ENCODE measurements around the gene KLHL29. TPM values are rescaled to one million over a fixed set of nuclear protein-coding genes. Genes with fewer than 3 reads are reported as not detected.

KLHL29 gene
- polyA plus RNA-seq, 3 donors: 0.03 TPM; not detected in 2

DNA sequence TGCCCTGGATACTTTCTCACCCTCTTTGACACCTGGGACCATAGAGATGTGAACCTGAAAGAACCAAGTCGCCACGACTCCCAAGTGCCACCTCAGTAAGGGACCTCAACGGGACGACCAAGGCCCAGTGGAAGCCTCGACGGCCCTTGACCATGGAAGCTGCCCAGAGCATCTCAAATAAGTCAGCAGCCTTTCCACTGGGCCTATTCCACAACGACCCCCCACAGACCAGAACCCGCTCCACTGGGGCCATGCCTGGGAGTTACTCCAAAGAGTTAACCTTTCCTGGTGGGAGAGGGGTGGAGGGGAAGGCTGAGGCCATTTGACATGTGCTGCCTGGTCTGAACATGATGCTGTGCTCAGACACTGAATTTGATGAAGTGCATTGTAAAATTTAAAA, 146.9 kb downstream of the KLHL29 start:
- Histone ChIP-seq H3K4me3 (replicated peaks in 1 of 3; ENCODE audit: low read depth in 2 of 3, low read length in 3 of 3) (no peak overlapping the region), H3K4me1 (ENCODE audit: control insufficient read depth in 1 of 2, insufficient read depth in 2 of 2, low read length in 2 of 2) (no peaks in the 10 kb centered on the region), H3K4me2 (replicated peaks; ENCODE audit: extremely low read depth, low read length, poor library complexity, severe bottlenecking) (no peak overlapping the region), H3K79me2 (ENCODE audit: insufficient read depth, low read length) (no peaks in the 10 kb centered on the region), H2AFZ (ENCODE audit: insufficient read depth, low read depth, low read length, poor library complexity, severe bottlenecking) (no peak overlapping the region), H3K36me3 (replicated peaks in 1 of 2; ENCODE audit: control insufficient read depth in 1 of 2, insufficient read depth in 2 of 2, low read length in 2 of 2) (no peaks in the 10 kb centered on the region), H3K27me3 (ENCODE audit: control insufficient read depth in 2 of 2, insufficient read depth in 2 of 2, low read length in 2 of 2) (no peaks in the 10 kb centered on the region), H4K20me1 (ENCODE audit: insufficient read depth, low read length) (no peaks in the 10 kb centered on the region), H3K9me3 (replicated peaks in 1 of 2; ENCODE audit: control insufficient read depth in 1 of 2, insufficient read depth in 1 of 2, low read length in 2 of 2) (no peaks in the 10 kb centered on the region), H3K9ac (ENCODE audit: insufficient read depth, low read length, poor library complexity, severe bottlenecking) (no peak overlapping the region), H3K27ac (ENCODE audit: low read depth in 1 of 2, low read length in 2 of 2) (no peak overlapping the region)
- Mint-ChIP-seq H3K4me3 (no peak overlapping the region), H3K27ac (no peak overlapping the region), H3K9me3 (no peaks in the 10 kb centered on the region), H3K27me3 (ENCODE audit: low read depth in 3 of 3) (peaks cover 1 to 5% (median 2%) of the 10 kb centered on the region in 3 donors), H3K36me3 (no peaks in the 10 kb centered on the region), H3K4me1 (peaks cover 6% of the 10 kb centered on the region)
- no peak for DNase-seq
- WGBS (ENCODE audit: insufficient coverage): 94% methylated on average over 4 of the region's 8 CpGs
- TF ChIP-seq, protein P1, sequence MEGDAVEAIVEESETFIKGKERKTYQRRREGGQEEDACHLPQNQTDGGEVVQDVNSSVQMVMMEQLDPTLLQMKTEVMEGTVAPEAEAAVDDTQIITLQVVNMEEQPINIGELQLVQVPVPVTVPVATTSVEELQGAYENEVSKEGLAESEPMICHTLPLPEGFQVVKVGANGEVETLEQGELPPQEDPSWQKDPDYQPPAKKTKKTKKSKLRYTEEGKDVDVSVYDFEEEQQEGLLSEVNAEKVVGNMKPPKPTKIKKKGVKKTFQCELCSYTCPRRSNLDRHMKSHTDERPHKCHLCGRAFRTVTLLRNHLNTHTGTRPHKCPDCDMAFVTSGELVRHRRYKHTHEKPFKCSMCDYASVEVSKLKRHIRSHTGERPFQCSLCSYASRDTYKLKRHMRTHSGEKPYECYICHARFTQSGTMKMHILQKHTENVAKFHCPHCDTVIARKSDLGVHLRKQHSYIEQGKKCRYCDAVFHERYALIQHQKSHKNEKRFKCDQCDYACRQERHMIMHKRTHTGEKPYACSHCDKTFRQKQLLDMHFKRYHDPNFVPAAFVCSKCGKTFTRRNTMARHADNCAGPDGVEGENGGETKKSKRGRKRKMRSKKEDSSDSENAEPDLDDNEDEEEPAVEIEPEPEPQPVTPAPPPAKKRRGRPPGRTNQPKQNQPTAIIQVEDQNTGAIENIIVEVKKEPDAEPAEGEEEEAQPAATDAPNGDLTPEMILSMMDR (IDR thresholded peaks at IDR 0.05): no peak
- intact Hi-C loops (cut with micrococcal nuclease): no loop called here

DNA sequence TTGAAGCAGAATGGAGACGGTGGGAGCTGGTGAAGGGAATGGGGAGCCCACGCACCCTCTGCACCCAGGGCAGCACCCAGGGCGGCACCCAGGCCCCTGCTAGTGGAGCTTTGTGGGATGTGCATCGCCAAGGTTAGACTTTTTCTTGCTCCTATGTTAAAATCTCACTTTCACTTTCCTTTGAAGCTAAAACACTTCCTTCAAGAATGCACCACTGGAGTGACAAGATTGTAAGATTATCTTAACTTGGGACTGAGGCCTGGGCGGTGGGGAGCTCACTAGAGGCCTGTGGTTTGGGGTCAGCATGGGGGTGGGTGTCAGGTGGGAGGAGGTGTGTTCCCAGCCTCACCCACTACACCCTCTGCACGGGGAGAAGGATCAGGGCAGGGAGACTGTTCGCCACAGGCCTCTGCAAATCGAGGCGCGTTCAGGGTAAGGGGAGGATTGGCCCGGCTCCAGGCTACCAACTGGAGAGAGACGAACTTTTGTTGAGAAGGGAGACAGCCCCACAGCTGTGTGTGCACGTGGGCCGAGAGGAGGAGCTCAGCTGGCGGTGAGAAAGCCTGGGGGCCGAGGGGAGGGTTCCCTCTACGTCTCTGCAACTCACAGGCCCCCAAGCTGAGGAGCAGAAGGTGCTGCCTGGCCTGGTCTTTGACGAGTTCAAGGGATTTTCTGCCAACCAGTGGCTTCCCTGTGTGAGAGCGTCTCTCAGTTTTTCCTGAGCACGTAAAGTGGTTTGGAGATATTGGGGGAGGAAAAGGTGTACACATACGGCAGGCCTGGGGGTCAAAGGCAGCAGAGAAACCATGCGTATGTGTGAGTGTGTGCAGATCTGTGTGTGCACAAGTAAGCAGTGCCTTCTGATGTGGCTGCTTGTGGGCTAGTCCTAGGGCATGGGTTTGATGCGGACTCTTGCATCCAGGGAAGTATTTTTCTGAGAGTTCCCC, 147.7 kb downstream of the KLHL29 start:
- WGBS (ENCODE audit: insufficient coverage): 83% methylated on average over 13 of the region's 23 CpGs
- Mint-ChIP-seq H3K36me3 (no peaks in the 10 kb centered on the region), H3K9me3 (no peaks in the 10 kb centered on the region)

More for the DNA sequence above, 147.7 kb downstream of the KLHL29 start:
- no peaks in the 10 kb centered on the region for H3K9me3 ChIP-seq (replicated peaks in 1 of 2; ENCODE audit: control insufficient read depth in 1 of 2, insufficient read depth in 1 of 2, low read length in 2 of 2)
- no peak overlapping the region for H3K4me3 ChIP-seq (replicated peaks in 1 of 3; ENCODE audit: low read depth in 2 of 3, low read length in 3 of 3)
- H3K4me2 ChIP-seq (replicated peaks; ENCODE audit: extremely low read depth, low read length, poor library complexity, severe bottlenecking): no peak overlapping the region
- peak overlapping the region in 1 of 2 donors; percentile 60 for H3K4me3 Mint-ChIP-seq
- no peaks in the 10 kb centered on the region for H4K20me1 ChIP-seq (ENCODE audit: insufficient read depth, low read length)
- H3K27ac Mint-ChIP-seq: peak overlapping the region in 2 of 7 donors; percentile 58 to 72
- H3K27me3 Mint-ChIP-seq (ENCODE audit: low read depth in 3 of 3): peaks cover 4 to 5% (median 4%) of the 10 kb centered on the region in 3 donors
- H3K79me2 ChIP-seq (ENCODE audit: insufficient read depth, low read length): no peaks in the 10 kb centered on the region
- no peaks in the 10 kb centered on the region for H3K4me1 ChIP-seq (ENCODE audit: control insufficient read depth in 1 of 2, insufficient read depth in 2 of 2, low read length in 2 of 2)
- intact Hi-C loops (cut with micrococcal nuclease): no loop called here
- DNase-seq: no peak
- H3K36me3 ChIP-seq (replicated peaks in 1 of 2; ENCODE audit: control insufficient read depth in 1 of 2, insufficient read depth in 2 of 2, low read length in 2 of 2): no peaks in the 10 kb centered on the region
- peaks cover 6% of the 10 kb centered on the region for H3K4me1 Mint-ChIP-seq
- no peak overlapping the region for H3K9ac ChIP-seq (ENCODE audit: insufficient read depth, low read length, poor library complexity, severe bottlenecking)
- no peaks in the 10 kb centered on the region for H3K27me3 ChIP-seq (ENCODE audit: control insufficient read depth in 2 of 2, insufficient read depth in 2 of 2, low read length in 2 of 2)
- H3K27ac ChIP-seq (ENCODE audit: low read depth in 1 of 2, low read length in 2 of 2): no peak overlapping the region
- H2AFZ ChIP-seq (ENCODE audit: insufficient read depth, low read depth, low read length, poor library complexity, severe bottlenecking): no peak overlapping the region
- TF ChIP-seq, protein P1 (IDR thresholded peaks at IDR 0.05): no peak
